HG03103 (cell line): ENCODE results near the gene CCNG2.

Experiments used
- ATAC-seq: cut with Tn5 transposase; IDR thresholded peaks from one replicate; pipeline ENCODE4 v1.9.1; 2021; ENCODE audit warnings: low read depth; ENCODE audit not compliant: unreplicated experiment

The CCNG2 gene

DNA sequence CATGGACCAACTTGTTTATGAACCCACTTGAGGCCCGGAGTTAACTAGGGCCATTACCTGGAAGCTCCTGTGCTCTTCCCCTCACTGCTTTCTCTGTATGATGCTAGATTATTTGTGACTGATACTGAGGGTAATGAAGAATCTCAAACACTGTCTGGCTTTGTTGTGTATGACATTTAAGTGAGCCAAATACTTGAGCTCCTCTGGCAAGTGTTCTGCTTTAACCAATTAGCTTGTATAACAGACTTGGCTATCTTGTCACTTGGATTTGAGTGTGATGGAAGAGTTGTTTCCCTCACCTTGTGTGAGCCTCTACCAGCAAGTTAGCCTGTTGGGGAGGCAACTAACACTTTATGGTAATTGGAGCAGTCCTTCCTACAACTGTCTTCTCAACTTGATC is 42.7 kb downstream of the CCNG2 start:
- no peak for ATAC-seq

DNA sequence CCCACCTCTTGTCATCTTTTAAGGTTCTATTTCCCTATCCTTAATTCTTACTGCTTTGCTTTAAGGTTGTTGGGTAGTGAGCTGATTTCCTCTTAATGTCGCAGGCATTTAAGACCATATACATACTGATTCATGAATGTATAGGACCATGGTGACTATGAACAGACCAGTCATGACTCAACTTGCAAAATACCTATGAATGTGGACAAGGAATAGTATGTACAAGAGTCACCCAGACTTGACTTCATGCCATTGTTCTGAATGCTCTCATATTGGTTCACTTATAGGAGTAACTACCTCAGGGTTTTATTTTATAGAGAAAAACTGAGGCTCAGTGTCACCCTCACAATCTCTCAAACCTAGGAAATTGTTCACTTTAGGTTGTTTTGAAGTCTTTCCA is 44.3 kb downstream of the CCNG2 start:
- ATAC-seq, result no peak

- no peak for ATAC-seq
Observed at GRCh38 chr4:77201857-77202256, 44.9 kb downstream of the CCNG2 start.

- no peak for ATAC-seq
Observed at GRCh38 chr4:77202491-77202890, 45.5 kb downstream of the CCNG2 start.

DNA sequence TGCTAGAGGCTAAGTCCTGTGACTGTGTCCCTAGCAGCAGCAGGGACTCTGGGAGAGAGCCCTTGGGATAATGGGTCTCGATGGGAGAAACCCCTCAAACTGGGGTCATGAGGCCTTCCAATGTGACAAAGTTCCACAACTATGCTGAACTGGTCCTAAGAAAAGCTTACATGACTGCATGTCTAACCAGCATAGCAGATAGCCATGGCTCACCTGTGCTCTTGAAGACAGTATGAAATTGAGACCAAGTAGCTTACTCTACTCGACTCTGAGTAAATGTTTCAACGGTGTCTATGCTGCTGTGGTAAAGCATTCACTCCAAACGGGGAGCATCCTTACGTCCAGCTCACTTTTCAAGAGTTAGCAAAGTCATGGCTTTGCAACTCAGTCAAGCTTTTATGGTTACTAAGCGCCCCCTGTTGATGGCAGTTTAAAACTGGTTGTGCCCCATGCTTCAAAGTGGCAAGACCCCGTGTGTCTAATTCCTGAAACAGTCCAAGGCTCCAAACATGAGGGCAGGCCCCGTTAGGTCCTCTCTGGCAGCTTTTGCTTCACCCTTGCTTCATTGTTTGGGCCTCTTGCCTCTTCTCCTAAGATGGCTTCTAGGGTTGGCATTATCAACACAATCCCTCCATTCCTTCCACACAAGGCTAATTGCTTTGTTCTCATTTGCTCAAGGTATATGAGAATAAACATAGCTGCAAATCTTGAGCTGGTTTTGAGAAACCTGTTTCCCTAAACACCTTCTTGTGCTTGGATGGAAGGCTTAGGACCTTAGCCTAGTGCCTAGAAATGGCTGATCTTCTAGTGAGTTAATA is 46.6 kb downstream of the CCNG2 start:
- ATAC-seq, result peak; percentile 59

- no peak for ATAC-seq
Observed at GRCh38 chr4:77204621-77205020, 47.6 kb downstream of the CCNG2 start.

GRCh38 chr4:77209012-77209411 is 52.0 kb downstream of the CCNG2 start:
- ATAC-seq, result no peak

GRCh38 chr4:77209936-77210335 is 52.9 kb downstream of the CCNG2 start:
- no peak for ATAC-seq

DNA sequence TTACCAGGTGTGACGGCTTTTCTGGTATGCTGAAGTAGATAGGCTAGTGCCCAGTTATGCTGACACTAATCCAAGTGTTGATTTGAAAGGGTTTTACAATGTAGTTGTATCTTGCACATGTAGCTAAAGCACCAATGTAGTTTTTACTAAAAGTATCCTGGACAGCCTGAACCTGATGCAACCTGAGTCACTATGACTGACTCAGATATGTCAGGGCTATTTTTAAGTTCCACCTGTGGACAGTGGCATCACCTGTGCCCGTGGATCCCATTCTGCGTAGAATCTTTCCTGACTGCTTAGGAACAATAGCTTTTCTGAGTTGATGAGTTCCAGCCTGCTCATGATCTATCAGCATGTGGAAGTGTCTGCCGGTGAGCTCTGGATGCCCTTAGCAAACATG is 58.1 kb downstream of the CCNG2 start:
- no peak for ATAC-seq

DNA sequence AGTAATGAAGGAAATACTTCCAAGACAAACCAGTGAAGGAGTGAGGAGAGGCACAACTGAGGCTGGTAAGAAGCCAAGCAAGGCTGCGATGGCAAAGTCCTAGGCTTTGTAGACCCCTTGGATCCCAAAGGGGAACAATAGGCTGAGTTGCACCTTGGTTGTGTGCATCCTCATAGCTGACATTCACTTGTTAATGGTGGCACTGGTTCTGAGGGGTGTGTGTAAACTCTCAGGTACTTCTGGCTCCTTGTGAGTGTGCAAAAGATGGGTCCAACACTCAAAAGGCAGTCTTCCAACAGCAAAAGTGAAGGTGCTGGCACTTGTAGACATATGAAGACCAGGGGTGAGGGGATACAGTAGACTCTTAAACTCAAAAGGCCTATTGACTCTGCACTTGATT is 60.5 kb downstream of the CCNG2 start:
- ATAC-seq, result no peak

DNA sequence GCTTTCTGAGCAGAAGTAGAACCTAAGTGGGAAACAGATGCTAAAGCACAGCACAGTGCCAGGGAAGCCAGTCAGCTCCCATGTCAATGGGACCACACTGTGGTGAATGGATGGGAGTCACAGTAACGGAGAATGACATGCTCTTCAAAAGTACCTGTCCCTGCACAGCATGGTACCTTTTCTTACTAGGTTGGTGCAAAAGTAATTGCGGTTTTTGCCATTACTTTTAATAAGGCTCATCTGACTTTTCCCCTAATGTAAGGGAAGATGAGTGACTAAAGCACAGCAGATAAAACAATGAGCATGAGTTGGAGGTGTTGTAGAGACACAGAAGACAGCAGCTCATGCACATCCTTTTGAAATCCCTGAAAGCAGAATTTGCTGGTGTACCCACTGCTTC is 62.3 kb downstream of the CCNG2 start:
- ATAC-seq, result no peak
